ENCODE measurements around the gene RNF224. TPM values are rescaled to one million over a fixed set of nuclear protein-coding genes. Genes with fewer than 3 reads are reported as not detected.

Gene RNF224
- total RNA-seq, 2 experiments from 2014 or later = 0.14 TPM; not detected in 1

- Mint-ChIP-seq H3K4me1 (ENCODE audit: low read depth) (peaks cover 8% of the 10 kb centered on the region), H3K36me3 (ENCODE audit: low read depth) (peaks cover 39% of the 10 kb centered on the region), H3K4me3 (no peak overlapping the region), H3K27ac (no peak overlapping the region), H3K27me3 (no peaks in the 10 kb centered on the region), H3K9me3 (no peaks in the 10 kb centered on the region)
- TF ChIP-seq CTCF (IDR thresholded peaks at IDR 0.05) = no peak
- ChIA-PET POLR2A (no interaction called here), CTCF (no interaction called here)
- intact Hi-C loops (cut with DNase I, micrococcal nuclease) = no loop called here
- Histone ChIP-seq H3K9me3 (ENCODE audit: control insufficient read depth in 1 of 2, insufficient read depth in 1 of 2, low read length in 2 of 2) (no peaks in the 10 kb centered on the region), H3K27me3 (ENCODE audit: control insufficient read depth in 1 of 2, insufficient read depth in 2 of 2, low read length in 2 of 2) (no peaks in the 10 kb centered on the region), H3K4me3 (ENCODE audit: low read length) (no peak overlapping the region), H3K36me3 (ENCODE audit: insufficient read depth, low read length) (peaks cover 58% of the 10 kb centered on the region), H3K4me1 (ENCODE audit: insufficient read depth, low read length) (peaks cover 17% of the 10 kb centered on the region), H3K27ac (ENCODE audit: low read depth in 1 of 2, low read length in 2 of 2) (no peak overlapping the region)
- DNase-seq (no peak), ATAC-seq (ENCODE audit: poor library complexity) (no peak)
These were observed 42.0 kb downstream of the RNF224 start for GRCh38 chr9:137269231-137269772.

GRCh38 chr9:137270929-137271695, 43.8 kb downstream of the RNF224 start:
- no peak overlapping the region for H3K4me3 Mint-ChIP-seq
- peak; percentile 76 for ATAC-seq (ENCODE audit: poor library complexity)
- no peaks in the 10 kb centered on the region for H3K9me3 Mint-ChIP-seq
- CTCF ChIA-PET = no interaction called here
- H3K4me1 Mint-ChIP-seq (ENCODE audit: low read depth) = peaks cover 16% of the 10 kb centered on the region
- DNase-seq = peak in 8 of 14 experiments; percentile 29 to 68 (median 44)
- Histone ChIP-seq H3K4me1 (ENCODE audit: insufficient read depth, low read length) (peaks cover 18% of the 10 kb centered on the region), H3K4me3 (ENCODE audit: low read length) (no peak overlapping the region), H3K9me3 (ENCODE audit: control insufficient read depth in 1 of 2, insufficient read depth in 1 of 2, low read length in 2 of 2) (no peaks in the 10 kb centered on the region), H3K27me3 (ENCODE audit: control insufficient read depth in 1 of 2, insufficient read depth in 2 of 2, low read length in 2 of 2) (no peaks in the 10 kb centered on the region), H3K27ac (ENCODE audit: low read depth in 1 of 2, low read length in 2 of 2) (no peak overlapping the region), H3K36me3 (ENCODE audit: insufficient read depth, low read length) (peaks cover 45% of the 10 kb centered on the region)
- no peak for TF ChIP-seq CTCF (IDR thresholded peaks at IDR 0.05)
- no peaks in the 10 kb centered on the region for H3K27me3 Mint-ChIP-seq
- H3K36me3 Mint-ChIP-seq (ENCODE audit: low read depth) = peaks cover 33% of the 10 kb centered on the region
- H3K27ac Mint-ChIP-seq = peak overlapping the region; percentile 35
- intact Hi-C loops (cut with DNase I, micrococcal nuclease) = no loop called here
- POLR2A ChIA-PET = interaction anchor here (1.2 kb wide), 1 partner anchor 16 kb away, joined by 3 read pairs; the partner anchor contains the start of gene NELFB

- Histone ChIP-seq H3K4me3 (ENCODE audit: low read length) (no peak overlapping the region), H3K9me3 (ENCODE audit: control insufficient read depth in 1 of 2, insufficient read depth in 1 of 2, low read length in 2 of 2) (no peaks in the 10 kb centered on the region), H3K27me3 (ENCODE audit: control insufficient read depth in 1 of 2, insufficient read depth in 2 of 2, low read length in 2 of 2) (peaks cover 0 to under 1% of the 10 kb centered on the region in 2 experiments), H3K27ac (ENCODE audit: low read depth in 1 of 2, low read length in 2 of 2) (no peak overlapping the region), H3K36me3 (ENCODE audit: insufficient read depth, low read length) (peaks cover 40% of the 10 kb centered on the region), H3K4me1 (ENCODE audit: insufficient read depth, low read length) (peaks cover 24% of the 10 kb centered on the region)
- DNase-seq = no peak
- intact Hi-C loops (cut with DNase I, micrococcal nuclease) = no loop called here
- H3K4me1 Mint-ChIP-seq (ENCODE audit: low read depth) = peaks cover 17% of the 10 kb centered on the region
- no peaks in the 10 kb centered on the region for H3K9me3 Mint-ChIP-seq
- CTCF ChIA-PET = no interaction called here
- H3K36me3 Mint-ChIP-seq (ENCODE audit: low read depth) = peaks cover 33% of the 10 kb centered on the region
- H3K27me3 Mint-ChIP-seq = peaks cover 1% of the 10 kb centered on the region
- peak overlapping the region; percentile 35 for H3K27ac Mint-ChIP-seq
- H3K4me3 Mint-ChIP-seq = no peak overlapping the region
- no peak for TF ChIP-seq CTCF (IDR thresholded peaks at IDR 0.05)
- POLR2A ChIA-PET = interaction anchor here (1.2 kb wide), 1 partner anchor 16 kb away, joined by 3 read pairs; the partner anchor contains the start of gene NELFB
- ATAC-seq (ENCODE audit: poor library complexity) = no peak
These were observed 44.4 kb downstream of the RNF224 start for GRCh38 chr9:137271696-137272076.
